ENCODE results near the gene FBRSL1.

- TF ChIP-seq EZH2phosphoT487 (IDR thresholded peaks at IDR 0.05; ENCODE audit: insufficient read depth, low read depth): no peak
- no peak for TF ChIP-seq EZH2 (IDR thresholded peaks at IDR 0.05; ENCODE audit: insufficient read depth, poor library complexity, severe bottlenecking)
Measured at GRCh38 chr12:132557291-132558015, 67.5 kb downstream of the FBRSL1 start.

All from GM23248 (cell line).